H9 (cell line): ENCODE data around the gene ZNF217. TPM values are rescaled to one million over a fixed set of nuclear protein-coding genes. Genes with fewer than 3 reads are reported as not detected.

Experiments
- DNase-seq: peaks from one replicate; pipeline ENCODE4 v3.0.0-alpha.2; 2017
- H2AFZ ChIP-seq: one replicate; pipeline ENCODE4 v1.6.1; 2013; ENCODE audit warnings: mild to moderate bottlenecking, low read length, control low read depth, moderate library complexity
- H2AK5ac ChIP-seq: 2 replicates; pipeline ENCODE4 v1.6.1; 2013; ENCODE audit warnings: low read length, control low read depth, mixed read lengths; ENCODE audit not compliant: insufficient read length
- H2BK120ac ChIP-seq: one replicate; pipeline ENCODE4 v1.6.1; 2013; ENCODE audit warnings: low read depth, mild to moderate bottlenecking, low read length, control low read depth, inconsistent platforms; ENCODE audit not compliant: poor library complexity, severe bottlenecking
- H2BK12ac ChIP-seq: 2 replicates; pipeline ENCODE4 v1.6.1; 2013; ENCODE audit warnings: low read length, control low read depth, mixed read lengths, low read depth; ENCODE audit not compliant: insufficient read length
- H2BK15ac ChIP-seq: 2 replicates; pipeline ENCODE4 v1.6.1; 2013; ENCODE audit warnings: low read depth, low read length, control low read depth
- H2BK20ac ChIP-seq: one replicate; pipeline ENCODE4 v1.6.1; 2013; ENCODE audit warnings: low read depth, mild to moderate bottlenecking, low read length, control low read depth, inconsistent platforms; ENCODE audit not compliant: poor library complexity, severe bottlenecking
- H2BK5ac ChIP-seq: 2 replicates; pipeline ENCODE4 v1.6.1; 2013; ENCODE audit warnings: low read length, control low read depth, mixed read lengths; ENCODE audit not compliant: insufficient read length
- H3K14ac ChIP-seq: 2 replicates; pipeline ENCODE4 v1.6.1; 2013; ENCODE audit warnings: low read length, control low read depth; ENCODE audit not compliant: insufficient read depth
- H3K18ac ChIP-seq: 2 replicates; pipeline ENCODE4 v1.6.1; 2013; ENCODE audit warnings: low read depth, mild to moderate bottlenecking, mixed read lengths, low read length, control low read depth; ENCODE audit not compliant: insufficient read length
- H3K23ac ChIP-seq: 2 replicates; pipeline ENCODE4 v1.6.1; 2013; ENCODE audit warnings: low read length, control low read depth, mixed read lengths, low read depth; ENCODE audit not compliant: insufficient read length
- H3K23me2 ChIP-seq: 2 replicates; pipeline ENCODE4 v1.6.1; 2013; ENCODE audit warnings: low read depth, mild to moderate bottlenecking, mixed read lengths, low read length, control low read depth; ENCODE audit not compliant: insufficient read length, poor library complexity, severe bottlenecking
- H3K27ac ChIP-seq: 2 replicates; pipeline ENCODE4 v1.5.1; 2013; ENCODE audit warnings: low read length, control low read depth, mixed read lengths, low read depth; ENCODE audit not compliant: insufficient read length
- H3K27me3 ChIP-seq: 2 replicates; pipeline ENCODE4 v1.6.1; 2013; ENCODE audit warnings: low read length, control low read depth, inconsistent platforms; ENCODE audit not compliant: insufficient read depth
- H3K4ac ChIP-seq: 2 replicates; pipeline ENCODE4 v1.6.1; 2013; ENCODE audit warnings: low read depth, mild to moderate bottlenecking, control low read depth, inconsistent platforms, low read length, moderate library complexity
- H3K4me1 ChIP-seq: 2 replicates; pipeline ENCODE4 v1.6.1; 2013; ENCODE audit warnings: low read length, control low read depth, inconsistent platforms; ENCODE audit not compliant: insufficient read depth
- H3K4me2 ChIP-seq: 2 replicates; pipeline ENCODE4 v1.6.1; 2013; ENCODE audit warnings: low read length, control low read depth, mixed read lengths; ENCODE audit not compliant: insufficient read length, insufficient read depth
- H3K56ac ChIP-seq: 2 replicates; pipeline ENCODE4 v1.6.1; 2013; ENCODE audit warnings: low read depth, mild to moderate bottlenecking, mixed read lengths, low read length, control low read depth; ENCODE audit not compliant: insufficient read length
- H3K79me1 ChIP-seq: 2 replicates; pipeline ENCODE4 v1.6.1; 2013; ENCODE audit warnings: low read depth, mild to moderate bottlenecking, moderate library complexity, low read length, control low read depth, inconsistent platforms; ENCODE audit not compliant: insufficient read depth, poor library complexity, severe bottlenecking
- H3K79me2 ChIP-seq: 2 replicates; pipeline ENCODE4 v1.6.1; 2013; ENCODE audit warnings: low read length, control low read depth, inconsistent platforms; ENCODE audit not compliant: insufficient read depth
- H3K9ac ChIP-seq: 2 replicates; pipeline ENCODE4 v1.6.1; 2013; ENCODE audit warnings: low read length, control low read depth, mixed read lengths; ENCODE audit not compliant: insufficient read length; ENCODE audit errors: extremely low read depth
- H3K9me3 ChIP-seq: one replicate; pipeline ENCODE4 v1.6.1; 2013; ENCODE audit warnings: low read depth, low read length, inconsistent platforms; ENCODE audit not compliant: control insufficient read depth
- H3T11ph ChIP-seq: one replicate; pipeline ENCODE4 v1.6.1; 2013; ENCODE audit warnings: mild to moderate bottlenecking, low read length, control low read depth, inconsistent platforms
- H4K20me1 ChIP-seq: one replicate; pipeline ENCODE4 v1.6.1; 2013; ENCODE audit not compliant: control insufficient read depth, insufficient read length, insufficient read depth
- H4K5ac ChIP-seq: 2 replicates; pipeline ENCODE4 v1.6.1; 2013; ENCODE audit warnings: low read depth, mild to moderate bottlenecking, mixed read lengths, low read length, control low read depth; ENCODE audit not compliant: insufficient read length
- H4K8ac ChIP-seq: replicated peaks from 2 replicates; pipeline ENCODE4 v1.6.1; 2013; ENCODE audit warnings: low read length, control low read depth, mixed read lengths, low read depth; ENCODE audit not compliant: insufficient read length
- H4K91ac ChIP-seq: 2 replicates; pipeline ENCODE4 v1.6.1; 2013; ENCODE audit warnings: low read depth, mild to moderate bottlenecking, moderate library complexity, mixed read lengths, low read length, control low read depth; ENCODE audit not compliant: insufficient read length
- H3K27ac Mint-ChIP-seq, 3 experiments: 2 replicates in 2 of 3; 3 replicates in 1 of 3; pipeline ENCODE4 v1.8.0; 2020 to 2021; ENCODE audit warnings: mixed read lengths in 3 of 3, mild to moderate bottlenecking in 1 of 3, moderate library complexity in 1 of 3
- H3K27me3 Mint-ChIP-seq: 2 replicates; pipeline ENCODE4 v1.8.0; 2021; ENCODE audit warnings: low read depth, mild to moderate bottlenecking, moderate library complexity, mixed read lengths
- H3K36me3 Mint-ChIP-seq, 3 experiments: 2 replicates in 2 of 3; 3 replicates in 1 of 3; pipeline ENCODE4 v1.8.0; 2020 to 2021; ENCODE audit warnings: low read depth in 3 of 3, mixed read lengths in 3 of 3; ENCODE audit not compliant: insufficient read depth in 1 of 3
- H3K4me1 Mint-ChIP-seq, 2 experiments: 2 replicates each; pipeline ENCODE4 v1.8.0; 2020; ENCODE audit warnings: mixed read lengths in 2 of 2
- H3K4me3 Mint-ChIP-seq, 2 experiments: 2 replicates in 1 of 2; 3 replicates in 1 of 2; pipeline ENCODE4 v1.8.0; 2020 to 2021; ENCODE audit warnings: mild to moderate bottlenecking in 2 of 2, mixed read lengths in 2 of 2, moderate library complexity in 1 of 2
- H3K9me3 Mint-ChIP-seq, 2 experiments: 2 replicates in 1 of 2; 3 replicates in 1 of 2; pipeline ENCODE4 v1.8.0; 2020; ENCODE audit warnings: mild to moderate bottlenecking in 2 of 2, mixed read lengths in 2 of 2, moderate library complexity in 1 of 2
- WGBS: extraction: QIAGEN DNeasy Blood & Tissue Kit; methylation state at CpG from one replicate; pipeline ENCODE4 v1.1.7; 2013; ENCODE audit warnings: missing lambda C conversion rate, low lambda C conversion rate, mixed read lengths; ENCODE audit not compliant: insufficient read length; ENCODE audit errors: extremely low coverage; 5-methylcytosine and 5-hydroxymethylcytosine counted together
- total RNA-seq: library from RNA; stranded (reverse); gene quantifications from 2 replicates; pipeline ENCODE4 v1.2.1, GENCODE V29; 2021
- TF ChIP-seq, protein P1 (sequence below): fragments of 200-600 bp; sonication (generic); conservative IDR thresholded peaks from 3 replicates; pipeline ENCODE4 v1.8.0; 2021; ENCODE audit warnings: antibody characterized with exemption, mild to moderate bottlenecking

ZNF217 gene
- total RNA-seq, 1 experiment from 2014 or later: 82.8 TPM

DNA sequence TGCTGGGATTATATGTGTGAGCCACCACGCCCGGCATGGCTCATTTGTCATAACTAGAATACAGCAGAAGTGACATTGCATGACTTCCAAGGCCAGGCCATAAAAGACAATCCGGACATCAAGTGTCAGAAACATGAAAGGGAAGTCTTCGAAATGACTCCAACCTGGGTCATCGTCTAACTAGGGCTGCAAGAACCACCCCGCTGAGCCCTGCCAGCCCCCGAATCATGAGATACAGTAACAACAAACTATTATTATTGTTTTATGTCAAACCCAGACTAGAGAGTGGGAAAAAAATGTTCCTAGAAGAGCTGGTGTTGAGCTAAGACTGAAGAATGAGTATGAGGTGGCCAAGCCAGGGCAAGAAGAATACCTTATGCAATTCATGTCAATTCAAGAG is 59.6 kb downstream of the ZNF217 start:
- TF ChIP-seq, protein P1, sequence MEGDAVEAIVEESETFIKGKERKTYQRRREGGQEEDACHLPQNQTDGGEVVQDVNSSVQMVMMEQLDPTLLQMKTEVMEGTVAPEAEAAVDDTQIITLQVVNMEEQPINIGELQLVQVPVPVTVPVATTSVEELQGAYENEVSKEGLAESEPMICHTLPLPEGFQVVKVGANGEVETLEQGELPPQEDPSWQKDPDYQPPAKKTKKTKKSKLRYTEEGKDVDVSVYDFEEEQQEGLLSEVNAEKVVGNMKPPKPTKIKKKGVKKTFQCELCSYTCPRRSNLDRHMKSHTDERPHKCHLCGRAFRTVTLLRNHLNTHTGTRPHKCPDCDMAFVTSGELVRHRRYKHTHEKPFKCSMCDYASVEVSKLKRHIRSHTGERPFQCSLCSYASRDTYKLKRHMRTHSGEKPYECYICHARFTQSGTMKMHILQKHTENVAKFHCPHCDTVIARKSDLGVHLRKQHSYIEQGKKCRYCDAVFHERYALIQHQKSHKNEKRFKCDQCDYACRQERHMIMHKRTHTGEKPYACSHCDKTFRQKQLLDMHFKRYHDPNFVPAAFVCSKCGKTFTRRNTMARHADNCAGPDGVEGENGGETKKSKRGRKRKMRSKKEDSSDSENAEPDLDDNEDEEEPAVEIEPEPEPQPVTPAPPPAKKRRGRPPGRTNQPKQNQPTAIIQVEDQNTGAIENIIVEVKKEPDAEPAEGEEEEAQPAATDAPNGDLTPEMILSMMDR: no peak
- Histone ChIP-seq H3K23ac (no peak overlapping the region), H3K9me3 (no peaks in the 10 kb centered on the region), H4K8ac (no peak overlapping the region), H2BK5ac (no peak overlapping the region), H3K79me1 (no peaks in the 10 kb centered on the region), H3K23me2 (no peaks in the 10 kb centered on the region), H2AK5ac (no peak overlapping the region), H3K4me2 (no peak overlapping the region), H3K4ac (no peak overlapping the region), H3K27me3 (no peaks in the 10 kb centered on the region), H3K79me2 (no peaks in the 10 kb centered on the region), H2BK120ac (no peak overlapping the region), H2BK12ac (no peak overlapping the region), H3K56ac (no peak overlapping the region), H3K27ac (no peak overlapping the region), H3K18ac (no peak overlapping the region), H2BK20ac (no peak overlapping the region), H3T11ph (no peak overlapping the region), H3K4me1 (no peaks in the 10 kb centered on the region), H4K20me1 (no peaks in the 10 kb centered on the region), H3K9ac (no peak overlapping the region), H2AFZ (no peak overlapping the region), H2BK15ac (no peak overlapping the region), H4K91ac (no peak overlapping the region), H3K14ac (no peak overlapping the region), H4K5ac (no peak overlapping the region)
- Mint-ChIP-seq H3K4me3 (no peak overlapping the region), H3K27me3 (no peaks in the 10 kb centered on the region), H3K36me3 (no peaks in the 10 kb centered on the region), H3K4me1 (no peaks in the 10 kb centered on the region), H3K27ac (no peak overlapping the region), H3K9me3 (no peaks in the 10 kb centered on the region)
- WGBS: no CpG with 5 or more reads among the region's 7 CpGs
- no peak for DNase-seq
